ENCODE data around the gene RNF7.
"Not testable (repeated sequence)": the region's sequence is repeated elsewhere in the genome, so short reads cannot be mapped to it uniquely, and the experiment has no call there.

DNA sequence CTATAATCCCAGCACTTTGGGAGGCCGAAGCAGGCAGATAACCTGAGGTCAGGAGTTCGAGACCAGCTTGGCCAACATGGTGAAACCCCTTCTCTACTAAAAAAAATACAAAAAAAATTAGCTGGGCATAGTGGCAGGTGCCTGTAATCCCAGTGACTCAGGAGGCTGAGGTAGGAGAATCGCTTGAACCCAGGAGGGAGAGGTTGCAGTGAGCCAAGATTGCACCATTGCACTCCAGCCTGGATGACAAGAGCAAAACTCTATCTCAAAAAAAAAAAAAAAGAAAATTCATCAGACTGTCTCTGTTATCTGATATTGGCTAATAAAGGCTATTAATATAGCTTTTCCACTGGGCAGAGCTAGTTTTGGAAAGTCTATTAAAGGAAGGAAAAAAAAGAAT is 46.6 kb upstream of the RNF7 start:
- TF ChIP-seq, protein P1, sequence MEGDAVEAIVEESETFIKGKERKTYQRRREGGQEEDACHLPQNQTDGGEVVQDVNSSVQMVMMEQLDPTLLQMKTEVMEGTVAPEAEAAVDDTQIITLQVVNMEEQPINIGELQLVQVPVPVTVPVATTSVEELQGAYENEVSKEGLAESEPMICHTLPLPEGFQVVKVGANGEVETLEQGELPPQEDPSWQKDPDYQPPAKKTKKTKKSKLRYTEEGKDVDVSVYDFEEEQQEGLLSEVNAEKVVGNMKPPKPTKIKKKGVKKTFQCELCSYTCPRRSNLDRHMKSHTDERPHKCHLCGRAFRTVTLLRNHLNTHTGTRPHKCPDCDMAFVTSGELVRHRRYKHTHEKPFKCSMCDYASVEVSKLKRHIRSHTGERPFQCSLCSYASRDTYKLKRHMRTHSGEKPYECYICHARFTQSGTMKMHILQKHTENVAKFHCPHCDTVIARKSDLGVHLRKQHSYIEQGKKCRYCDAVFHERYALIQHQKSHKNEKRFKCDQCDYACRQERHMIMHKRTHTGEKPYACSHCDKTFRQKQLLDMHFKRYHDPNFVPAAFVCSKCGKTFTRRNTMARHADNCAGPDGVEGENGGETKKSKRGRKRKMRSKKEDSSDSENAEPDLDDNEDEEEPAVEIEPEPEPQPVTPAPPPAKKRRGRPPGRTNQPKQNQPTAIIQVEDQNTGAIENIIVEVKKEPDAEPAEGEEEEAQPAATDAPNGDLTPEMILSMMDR (IDR thresholded peaks at IDR 0.05; ENCODE audit: low read length), result not testable (repeated sequence)
- TF ChIP-seq EZH2 (IDR thresholded peaks at IDR 0.05; ENCODE audit: borderline replicate concordance, low read length), result not testable (repeated sequence)

Measured in OCI-LY1 (cell line).